Skin of body (tissue), 2 donors: Measurements from ENCODE around the gene MTG2. TPM values are rescaled to one million over a fixed set of nuclear protein-coding genes. Genes with fewer than 3 reads are reported as not detected.
"Not testable (repeated sequence)": the region's sequence is repeated elsewhere in the genome, so short reads cannot be mapped to it uniquely, and the experiment has no call there.

Experiments used
- DNase-seq: peaks from one replicate; lab custom pipeline; 2025; lab: John Stamatoyannopoulos, UW
- total RNA-seq: library from RNA; depleted of rRNA; stranded (reverse); fragments of >200 nt; gene quantifications from one replicate; pipeline ENCODE4 v1.2.3, GENCODE V29; 2014

MTG2 gene
- total RNA-seq, 1 donor from 2014 or later = 11.7 TPM

- DNase-seq = no peak
These were observed 37.2 kb upstream of the MTG2 start for GRCh38 chr20:62145688-62146018.

- no peak for DNase-seq
These were observed 36.6 kb upstream of the MTG2 start for GRCh38 chr20:62146019-62146755.

GRCh38 chr20:62147125-62147524 is 35.7 kb upstream of the MTG2 start:
- DNase-seq = no peak

- no peak for DNase-seq
These were observed 35.3 kb upstream of the MTG2 start for GRCh38 chr20:62147528-62147927.

- DNase-seq = not testable (repeated sequence)
These were observed 34.4 kb upstream of the MTG2 start for GRCh38 chr20:62148383-62148782.

- no peak for DNase-seq
These were observed 33.9 kb upstream of the MTG2 start for GRCh38 chr20:62148908-62149314.

GRCh38 chr20:62149532-62150309 is 33.1 kb upstream of the MTG2 start:
- DNase-seq = peak; percentile 30

- no peak for DNase-seq
These were observed 32.6 kb upstream of the MTG2 start for GRCh38 chr20:62150310-62150575.

GRCh38 chr20:62151225-62151624 is 31.6 kb upstream of the MTG2 start:
- DNase-seq = no peak

GRCh38 chr20:62151835-62152364 is 30.9 kb upstream of the MTG2 start:
- DNase-seq = no peak

- DNase-seq = no peak
These were observed 27.2 kb upstream of the MTG2 start for GRCh38 chr20:62155428-62156253.

- no peak for DNase-seq
These were observed 26.6 kb upstream of the MTG2 start for GRCh38 chr20:62156254-62156556.

- DNase-seq = no peak
These were observed 26.0 kb upstream of the MTG2 start for GRCh38 chr20:62156592-62157386.

GRCh38 chr20:62157387-62158087 is 25.3 kb upstream of the MTG2 start:
- no peak for DNase-seq

GRCh38 chr20:62158088-62158400 is 24.8 kb upstream of the MTG2 start:
- DNase-seq = no peak

GRCh38 chr20:62158541-62158940 is 24.3 kb upstream of the MTG2 start:
- no peak for DNase-seq

- no peak for DNase-seq
These were observed 23.8 kb upstream of the MTG2 start for GRCh38 chr20:62159052-62159451.

GRCh38 chr20:62159839-62160238 is 23.0 kb upstream of the MTG2 start:
- DNase-seq = no peak

- DNase-seq = no peak
These were observed 22.6 kb upstream of the MTG2 start for GRCh38 chr20:62160253-62160652.

GRCh38 chr20:62160876-62161275 is 22.0 kb upstream of the MTG2 start:
- no peak for DNase-seq

GRCh38 chr20:62161347-62161746 is 21.5 kb upstream of the MTG2 start:
- DNase-seq = no peak
